GM21723 (cell line): ENCODE measurements around the gene QSOX2.

Experiments
- ATAC-seq: cut with Tn5 transposase; IDR thresholded peaks from one replicate; pipeline ENCODE4 v1.9.1; 2021; ENCODE audit warnings: mild to moderate bottlenecking, moderate library complexity; ENCODE audit not compliant: unreplicated experiment

Gene QSOX2

GRCh38 chr9:136265561-136266355 lies 20.1 kb upstream of the QSOX2 start:
- no peak for ATAC-seq

- no peak for ATAC-seq
These were observed 19.1 kb upstream of the QSOX2 start for GRCh38 chr9:136264441-136265405.

- ATAC-seq: no peak
These were observed 18.4 kb upstream of the QSOX2 start for GRCh38 chr9:136264031-136264430.

GRCh38 chr9:136262671-136263178 lies 17.1 kb upstream of the QSOX2 start:
- ATAC-seq: no peak

GRCh38 chr9:136261686-136262430 lies 16.2 kb upstream of the QSOX2 start:
- ATAC-seq: no peak

GRCh38 chr9:136260936-136261472 lies 15.4 kb upstream of the QSOX2 start:
- no peak for ATAC-seq

GRCh38 chr9:136260521-136260920 lies 14.9 kb upstream of the QSOX2 start:
- no peak for ATAC-seq

- ATAC-seq: no peak
These were observed 14.2 kb upstream of the QSOX2 start for GRCh38 chr9:136259836-136260235.

GRCh38 chr9:136259517-136259813 lies 13.9 kb upstream of the QSOX2 start:
- no peak for ATAC-seq

- ATAC-seq: no peak
These were observed 13.3 kb upstream of the QSOX2 start for GRCh38 chr9:136258786-136259516.

- ATAC-seq: no peak
These were observed 12.7 kb upstream of the QSOX2 start for GRCh38 chr9:136258299-136258625.

GRCh38 chr9:136257381-136258298 lies 12.0 kb upstream of the QSOX2 start:
- ATAC-seq: no peak

- ATAC-seq: no peak
These were observed 10.6 kb upstream of the QSOX2 start for GRCh38 chr9:136255896-136256890.

GRCh38 chr9:136255166-136255538 lies 9.5 kb upstream of the QSOX2 start:
- ATAC-seq: no peak

- ATAC-seq: no peak
These were observed 9.0 kb upstream of the QSOX2 start for GRCh38 chr9:136254381-136255165.

GRCh38 chr9:136253246-136254130 lies 7.9 kb upstream of the QSOX2 start:
- no peak for ATAC-seq
